ENCODE data around the gene TMEM131L.

TMEM131L gene

GRCh38 chr4:153501578-153501977, 35.4 kb downstream of the TMEM131L start:
- H3K79me2 ChIP-seq (ENCODE audit: insufficient read depth, low read length) = peaks cover 98% of the 10 kb centered on the region
- peaks cover 9% of the 10 kb centered on the region for H4K20me1 ChIP-seq (ENCODE audit: insufficient read depth, low read length)
- TF ChIP-seq EZH2 (IDR thresholded peaks at IDR 0.05; ENCODE audit: borderline replicate concordance, low read length) (no peak), CTCF (IDR thresholded peaks at IDR 0.05; ENCODE audit: low read length) (no peak)
- no peaks in the 10 kb centered on the region for H3K9me2 ChIP-seq (ENCODE audit: low read depth, low read length)
- H3K36me3 ChIP-seq (ENCODE audit: insufficient read depth, low read length) = peaks cover 92% of the 10 kb centered on the region
- H3K4me2 ChIP-seq (ENCODE audit: low read length) = no peak overlapping the region
- peak overlapping the region; percentile 6 for H3K27ac ChIP-seq (ENCODE audit: low read depth, low read length, poor library complexity, severe bottlenecking)
- H3K9me3 ChIP-seq (ENCODE audit: low read length) = no peaks in the 10 kb centered on the region
- 0 out of 2 replicates have a peak, but pooled peaks cover 3% of the 10 kb centered on the region for H3F3A ChIP-seq (ENCODE audit: insufficient read depth, low read length)
- peaks cover 25% of the 10 kb centered on the region for H3K4me1 ChIP-seq (ENCODE audit: insufficient read depth, low read length, severe bottlenecking)
- H2AFZ ChIP-seq (ENCODE audit: low read length) = no peak overlapping the region
- no peak overlapping the region for H3K9ac ChIP-seq (ENCODE audit: low read length)
- H3K27me3 ChIP-seq (ENCODE audit: insufficient read depth, low read length) = no peaks in the 10 kb centered on the region
- no peak overlapping the region for H3K4me3 ChIP-seq (ENCODE audit: low read depth, low read length, poor library complexity, severe bottlenecking)

GRCh38 chr4:153502584-153502983, 36.4 kb downstream of the TMEM131L start:
- Histone ChIP-seq H3F3A (ENCODE audit: insufficient read depth, low read length) (0 out of 2 replicates have a peak, but pooled peaks cover 3% of the 10 kb centered on the region), H2AFZ (ENCODE audit: low read length) (no peak overlapping the region), H3K9ac (ENCODE audit: low read length) (no peak overlapping the region), H3K36me3 (ENCODE audit: insufficient read depth, low read length) (peaks cover 92% of the 10 kb centered on the region), H3K27ac (ENCODE audit: low read depth, low read length, poor library complexity, severe bottlenecking) (no peak overlapping the region), H3K4me2 (ENCODE audit: low read length) (no peak overlapping the region), H3K4me1 (ENCODE audit: insufficient read depth, low read length, severe bottlenecking) (peaks cover 15% of the 10 kb centered on the region), H3K79me2 (ENCODE audit: insufficient read depth, low read length) (peaks cover 98% of the 10 kb centered on the region), H3K9me3 (ENCODE audit: low read length) (no peaks in the 10 kb centered on the region), H3K27me3 (ENCODE audit: insufficient read depth, low read length) (no peaks in the 10 kb centered on the region), H3K4me3 (ENCODE audit: low read depth, low read length, poor library complexity, severe bottlenecking) (no peak overlapping the region), H4K20me1 (ENCODE audit: insufficient read depth, low read length) (peaks cover 9% of the 10 kb centered on the region), H3K9me2 (ENCODE audit: low read depth, low read length) (no peaks in the 10 kb centered on the region)
- TF ChIP-seq CTCF (IDR thresholded peaks at IDR 0.05; ENCODE audit: low read length) (no peak), EZH2 (IDR thresholded peaks at IDR 0.05; ENCODE audit: borderline replicate concordance, low read length) (no peak)

- H3K9me2 ChIP-seq (ENCODE audit: low read depth, low read length) = no peaks in the 10 kb centered on the region
- no peak overlapping the region for H3K9ac ChIP-seq (ENCODE audit: low read length)
- no peaks in the 10 kb centered on the region for H3K9me3 ChIP-seq (ENCODE audit: low read length)
- H3K36me3 ChIP-seq (ENCODE audit: insufficient read depth, low read length) = peaks cover 96% of the 10 kb centered on the region
- H3K27ac ChIP-seq (ENCODE audit: low read depth, low read length, poor library complexity, severe bottlenecking) = no peak overlapping the region
- H3K79me2 ChIP-seq (ENCODE audit: insufficient read depth, low read length) = peaks cover 98% of the 10 kb centered on the region
- H3F3A ChIP-seq (ENCODE audit: insufficient read depth, low read length) = no peaks in the 10 kb centered on the region
- H3K4me3 ChIP-seq (ENCODE audit: low read depth, low read length, poor library complexity, severe bottlenecking) = no peak overlapping the region
- H4K20me1 ChIP-seq (ENCODE audit: insufficient read depth, low read length) = 0 out of 2 replicates have a peak, but pooled peaks cover 6% of the 10 kb centered on the region
- TF ChIP-seq CTCF (IDR thresholded peaks at IDR 0.05; ENCODE audit: low read length) (no peak), EZH2 (IDR thresholded peaks at IDR 0.05; ENCODE audit: borderline replicate concordance, low read length) (no peak)
- H3K4me1 ChIP-seq (ENCODE audit: insufficient read depth, low read length, severe bottlenecking) = no peaks in the 10 kb centered on the region
- no peak overlapping the region for H3K4me2 ChIP-seq (ENCODE audit: low read length)
- H3K27me3 ChIP-seq (ENCODE audit: insufficient read depth, low read length) = no peaks in the 10 kb centered on the region
- H2AFZ ChIP-seq (ENCODE audit: low read length) = no peak overlapping the region
These were observed 40.5 kb downstream of the TMEM131L start for GRCh38 chr4:153506341-153507309.

All from OCI-LY1 (cell line).